IPS DF 6.9 (cell line): ENCODE data around the gene CREB3L1.

Source experiments
- DNase-seq: peaks from one replicate; pipeline ENCODE4 v3.0.0-alpha.2; 2013; ENCODE audit warnings: low read depth, low spot score
- H3K27ac ChIP-seq: one replicate; pipeline ENCODE4 v1.5.1; 2013; ENCODE audit warnings: low read length, control low read depth
- H3K27me3 ChIP-seq: 2 replicates; pipeline ENCODE4 v1.6.1; 2013; ENCODE audit warnings: mild to moderate bottlenecking, low read length; ENCODE audit not compliant: control insufficient read depth, insufficient read depth
- H3K36me3 ChIP-seq: 2 replicates; pipeline ENCODE4 v1.6.1; 2013; ENCODE audit warnings: low read length; ENCODE audit not compliant: control insufficient read depth, insufficient read depth
- H3K4me1 ChIP-seq: 2 replicates; pipeline ENCODE4 v1.6.1; 2013; ENCODE audit warnings: low read length; ENCODE audit not compliant: control insufficient read depth, insufficient read depth
- H3K4me3 ChIP-seq: 2 replicates; pipeline ENCODE4 v1.5.1; 2013; ENCODE audit warnings: mild to moderate bottlenecking, low read length
- H3K9me3 ChIP-seq: 2 replicates; pipeline ENCODE4 v1.6.1; 2013; ENCODE audit warnings: low read length, inconsistent platforms; ENCODE audit not compliant: control insufficient read depth, insufficient read depth
- WGBS: extraction: QIAGEN DNeasy Blood & Tissue Kit; methylation state at CpG from one replicate; pipeline ENCODE4 v1.1.7; 2013; ENCODE audit warnings: mixed read lengths, missing lambda C conversion rate; ENCODE audit not compliant: insufficient read length, insufficient coverage; 5-methylcytosine and 5-hydroxymethylcytosine counted together

The CREB3L1 gene

DNA sequence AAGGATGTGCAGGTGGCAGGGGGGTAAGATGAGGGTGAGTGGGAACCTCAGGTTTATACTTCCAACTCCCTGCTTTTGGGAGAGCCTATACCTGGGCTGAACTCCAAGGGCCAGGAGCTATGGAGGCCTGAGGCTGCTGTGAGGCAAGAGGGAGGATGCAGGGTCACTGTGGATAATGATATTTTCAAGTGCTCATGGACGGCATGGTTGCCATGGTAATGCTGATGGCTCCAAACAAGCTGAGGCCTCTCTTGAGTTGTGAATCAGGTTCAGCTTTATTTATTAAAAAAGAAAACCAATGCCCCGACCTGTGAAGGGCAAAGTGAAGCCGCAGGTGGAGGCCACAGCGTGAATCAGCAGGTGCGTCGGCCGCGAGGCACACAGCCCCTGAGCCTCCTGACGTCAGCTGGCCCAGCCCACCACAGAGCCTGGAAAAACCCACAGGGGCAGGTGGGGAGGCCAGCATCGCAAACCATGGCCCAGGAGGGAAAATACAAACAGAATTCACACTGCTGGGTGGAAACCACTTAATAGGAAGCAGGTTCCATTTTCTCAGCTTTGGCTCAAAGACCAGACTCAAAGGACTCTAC is 17.4 kb upstream of the CREB3L1 start:
- no CpG with 5 or more reads among the region's 10 CpGs for WGBS
- Histone ChIP-seq H3K36me3 (no peaks in the 10 kb centered on the region), H3K4me1 (no peaks in the 10 kb centered on the region), H3K27me3 (no peaks in the 10 kb centered on the region), H3K9me3 (no peaks in the 10 kb centered on the region), H3K27ac (no peak overlapping the region), H3K4me3 (no peak overlapping the region)
- DNase-seq = no peak

- Histone ChIP-seq H3K27ac (no peak overlapping the region), H3K4me3 (no peak overlapping the region), H3K27me3 (no peaks in the 10 kb centered on the region), H3K9me3 (no peaks in the 10 kb centered on the region), H3K4me1 (no peaks in the 10 kb centered on the region), H3K36me3 (no peaks in the 10 kb centered on the region)
- WGBS = no CpG with 5 or more reads among the region's 3 CpGs
- no peak for DNase-seq
Observed at GRCh38 chr11:46263120-46263519, 14.3 kb upstream of the CREB3L1 start.

- Histone ChIP-seq H3K9me3 (no peaks in the 10 kb centered on the region), H3K4me3 (no peak overlapping the region), H3K27ac (no peak overlapping the region), H3K36me3 (no peaks in the 10 kb centered on the region), H3K27me3 (no peaks in the 10 kb centered on the region), H3K4me1 (no peaks in the 10 kb centered on the region)
- DNase-seq = no peak
- no CpG with 5 or more reads among the region's 4 CpGs for WGBS
Observed at GRCh38 chr11:46264030-46264429, 13.4 kb upstream of the CREB3L1 start.

DNA sequence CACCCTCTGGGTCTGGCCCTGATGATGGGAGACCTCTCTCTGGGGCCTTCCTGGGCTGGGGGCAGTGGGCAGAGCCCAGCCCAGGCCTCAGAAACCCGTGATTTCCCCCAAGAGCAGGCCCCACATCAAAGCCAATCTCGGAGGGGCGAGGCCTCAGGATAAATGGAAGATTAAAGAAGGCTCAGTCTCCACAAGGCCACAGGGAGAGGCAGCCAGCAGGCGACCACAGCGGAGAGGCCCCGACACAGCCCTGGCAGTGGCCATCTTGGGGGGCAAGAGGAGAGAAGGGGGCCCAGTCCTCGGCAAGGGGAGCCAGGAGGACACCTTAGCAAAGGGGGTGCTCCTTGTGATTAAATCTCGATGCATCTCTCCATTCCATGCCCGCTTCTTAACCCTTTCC is 12.5 kb upstream of the CREB3L1 start:
- Histone ChIP-seq H3K4me3 (no peak overlapping the region), H3K36me3 (no peaks in the 10 kb centered on the region), H3K27me3 (no peaks in the 10 kb centered on the region), H3K9me3 (no peaks in the 10 kb centered on the region), H3K27ac (no peak overlapping the region), H3K4me1 (no peaks in the 10 kb centered on the region)
- no CpG with 5 or more reads among the region's 9 CpGs for WGBS
- no peak for DNase-seq

- no peak for DNase-seq
- no peak overlapping the region for H3K27ac ChIP-seq
- no peaks in the 10 kb centered on the region for H3K4me1 ChIP-seq
- H3K36me3 ChIP-seq = no peaks in the 10 kb centered on the region
- no peak overlapping the region for H3K4me3 ChIP-seq
- H3K9me3 ChIP-seq = no peaks in the 10 kb centered on the region
- WGBS = no CpG with 5 or more reads among the region's 7 CpGs
- H3K27me3 ChIP-seq = no peaks in the 10 kb centered on the region
Observed at GRCh38 chr11:46265764-46266163, 11.7 kb upstream of the CREB3L1 start.

GRCh38 chr11:46267930-46268329 is 9.5 kb upstream of the CREB3L1 start:
- Histone ChIP-seq H3K36me3 (no peaks in the 10 kb centered on the region), H3K9me3 (no peaks in the 10 kb centered on the region), H3K27ac (no peak overlapping the region), H3K27me3 (no peaks in the 10 kb centered on the region), H3K4me1 (no peaks in the 10 kb centered on the region), H3K4me3 (no peak overlapping the region)
- DNase-seq = no peak

DNA sequence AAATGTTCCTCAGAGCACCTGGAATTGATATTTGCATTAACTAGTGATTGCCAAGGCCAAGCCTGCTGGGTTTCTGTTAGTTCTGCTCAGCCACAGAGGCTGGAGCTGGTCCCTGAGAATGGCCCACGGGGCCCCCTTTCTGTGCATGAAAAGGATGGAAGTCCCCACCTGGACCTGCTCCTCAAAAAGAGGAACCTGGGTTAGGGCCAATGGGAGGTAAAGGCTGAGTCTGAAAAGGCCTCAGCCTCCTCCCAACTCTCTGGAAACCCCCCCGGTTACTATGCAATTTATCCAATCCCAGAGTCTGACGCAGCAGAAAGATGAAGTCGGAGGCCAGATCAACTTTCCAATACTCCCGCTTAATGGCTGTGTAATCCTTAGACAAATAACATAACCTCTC is 6.8 kb upstream of the CREB3L1 start:
- H3K27me3 ChIP-seq = no peaks in the 10 kb centered on the region
- no peaks in the 10 kb centered on the region for H3K4me1 ChIP-seq
- no peaks in the 10 kb centered on the region for H3K9me3 ChIP-seq
- H3K36me3 ChIP-seq = no peaks in the 10 kb centered on the region
- DNase-seq = no peak
- H3K27ac ChIP-seq = no peak overlapping the region
- no peak overlapping the region for H3K4me3 ChIP-seq
- WGBS = no CpG with 5 or more reads among the region's 5 CpGs

DNA sequence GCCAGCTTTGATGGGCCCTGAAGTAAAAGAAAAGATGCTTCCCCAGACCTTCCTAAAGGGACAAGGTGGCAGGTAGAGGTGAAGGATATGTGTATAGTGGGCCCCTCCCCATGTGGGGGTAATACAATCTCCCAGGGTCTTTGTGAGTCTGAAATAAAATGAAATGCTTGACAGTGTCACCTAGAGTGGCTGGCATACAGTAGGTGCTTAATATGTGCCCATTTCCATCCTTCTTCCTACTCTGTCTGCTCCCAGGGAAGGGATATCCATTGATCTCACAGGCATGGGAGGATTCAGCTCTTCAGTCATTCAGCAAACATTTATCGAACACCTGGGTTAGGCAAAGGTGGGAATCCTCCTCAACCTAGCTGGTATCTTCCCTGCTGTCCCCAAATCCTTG is 6.1 kb upstream of the CREB3L1 start:
- Histone ChIP-seq H3K9me3 (no peaks in the 10 kb centered on the region), H3K27ac (no peak overlapping the region), H3K4me3 (no peak overlapping the region), H3K4me1 (no peaks in the 10 kb centered on the region), H3K36me3 (no peaks in the 10 kb centered on the region), H3K27me3 (no peaks in the 10 kb centered on the region)
- no CpG with 5 or more reads among the region's 1 CpG for WGBS
- no peak for DNase-seq

GRCh38 chr11:46271875-46272815 is 5.3 kb upstream of the CREB3L1 start:
- no peaks in the 10 kb centered on the region for H3K9me3 ChIP-seq
- no CpG with 5 or more reads among the region's 16 CpGs for WGBS
- no peaks in the 10 kb centered on the region for H3K36me3 ChIP-seq
- no peaks in the 10 kb centered on the region for H3K4me1 ChIP-seq
- no peak overlapping the region for H3K27ac ChIP-seq
- H3K4me3 ChIP-seq = no peak overlapping the region
- no peak for DNase-seq
- H3K27me3 ChIP-seq = no peaks in the 10 kb centered on the region

GRCh38 chr11:46272816-46273427 is 4.5 kb upstream of the CREB3L1 start:
- Histone ChIP-seq H3K9me3 (no peaks in the 10 kb centered on the region), H3K27ac (no peak overlapping the region), H3K36me3 (no peaks in the 10 kb centered on the region), H3K4me3 (no peak overlapping the region), H3K27me3 (no peaks in the 10 kb centered on the region), H3K4me1 (no peaks in the 10 kb centered on the region)
- DNase-seq = no peak
- WGBS = no CpG with 5 or more reads among the region's 9 CpGs
